Gastrocnemius medialis (tissue), 4 donors: Measurements from ENCODE around the gene PODN. TPM values are rescaled to one million over a fixed set of nuclear protein-coding genes. Genes with fewer than 3 reads are reported as not detected.

ENCODE experiments used
- ATAC-seq, 2 donors: fragments of 150-250 bp; one replicate each; pipeline ENCODE4 v1.9.1; 2016
- DNase-seq, 2 donors: peaks; one replicate each; pipeline ENCODE4 v3.0.0-alpha.2; 2019
- H3K27ac ChIP-seq, 4 donors: fragments of 200-600 bp; sonication (generic); 1 replicate in 1 of 4; 2 replicates in 3 of 4; pipeline ENCODE4 v1.5.1; 2016 to 2018; ENCODE audit warnings: mild to moderate bottlenecking in 2 of 4, moderate library complexity in 1 of 4
- H3K27me3 ChIP-seq, 3 donors: fragments of 200-600 bp; sonication (generic) in 2 of 3; 1 replicate in 1 of 3; 2 replicates in 2 of 3; pipeline versions ENCODE4 v1.5.1 to v1.6.0; 2016 to 2019; ENCODE audit warnings: mild to moderate bottlenecking in 1 of 3, moderate library complexity in 1 of 3
- H3K36me3 ChIP-seq, 2 donors: fragments of 200-600 bp; sonication (generic) in 1 of 2; one replicate each; pipeline ENCODE4 v1.5.1; 2017 to 2018
- H3K4me1 ChIP-seq, 2 donors: fragments of 200-600 bp; sonication (generic) in 1 of 2; one replicate each; pipeline ENCODE4 v1.5.1; 2016 to 2017; ENCODE audit warnings: mild to moderate bottlenecking in 2 of 2
- H3K4me3 ChIP-seq, 4 donors: fragments of 200-600 bp; sonication (generic) in 3 of 4; 1 replicate in 1 of 4; 2 replicates in 3 of 4; pipeline ENCODE4 v1.5.1; 2016 to 2019; ENCODE audit warnings: mild to moderate bottlenecking in 2 of 4
- H3K9me3 ChIP-seq, 3 donors: fragments of 200-600 bp; sonication (generic) in 2 of 3; 1 replicate in 1 of 3; 2 replicates in 2 of 3; pipeline ENCODE4 v1.5.1; 2016 to 2019
- POLR2A ChIP-seq, 2 donors: fragments of 450-650 bp; IDR thresholded peaks; one replicate each; pipeline ENCODE4 v1.6.1; 2017; ENCODE audit warnings: antibody characterized with exemption in 2 of 2, mild to moderate bottlenecking in 2 of 2, moderate library complexity in 2 of 2
- in situ Hi-C, 4 donors: fragments of 200-750 bp; cut with MboI; loops; one replicate each; pipeline versions ENCODE4 v1.15.0 to v1.8.0; 2017; ENCODE audit warnings: low sequenced_read_pairs in 4 of 4
- intact Hi-C: fragments of 100-400 bp; cut with DNase I; formaldehyde crosslinking; loops from one replicate; pipeline ENCODE4 v1.15.1; 2023; ENCODE audit warnings: low total_unique reads
- total RNA-seq, 4 donors: library from RNA; depleted of rRNA; stranded (reverse); fragments of >200 nt; gene quantifications; one replicate each; pipeline versions ENCODE4 v1.1.0 to v1.2.3, GENCODE V29; 2016
- TF ChIP-seq, protein P1 (sequence below), 5 experiments: fragments of 450-650 bp in 3 of 5; fragments of 200-600 bp in 2 of 5; sonication (generic) in 2 of 5; IDR thresholded peaks in 4 of 5; conservative IDR thresholded peaks in 1 of 5; 1 replicate in 4 of 5; 2 replicates in 1 of 5; pipeline ENCODE4 v1.5.1; 2016 to 2019; ENCODE audit warnings: antibody characterized with exemption in 5 of 5, mild to moderate bottlenecking in 3 of 5, moderate library complexity in 3 of 5

The PODN gene
- total RNA-seq, 4 donors from 2014 or later: 10.2 to 15.9 (median 13.0) TPM

DNA sequence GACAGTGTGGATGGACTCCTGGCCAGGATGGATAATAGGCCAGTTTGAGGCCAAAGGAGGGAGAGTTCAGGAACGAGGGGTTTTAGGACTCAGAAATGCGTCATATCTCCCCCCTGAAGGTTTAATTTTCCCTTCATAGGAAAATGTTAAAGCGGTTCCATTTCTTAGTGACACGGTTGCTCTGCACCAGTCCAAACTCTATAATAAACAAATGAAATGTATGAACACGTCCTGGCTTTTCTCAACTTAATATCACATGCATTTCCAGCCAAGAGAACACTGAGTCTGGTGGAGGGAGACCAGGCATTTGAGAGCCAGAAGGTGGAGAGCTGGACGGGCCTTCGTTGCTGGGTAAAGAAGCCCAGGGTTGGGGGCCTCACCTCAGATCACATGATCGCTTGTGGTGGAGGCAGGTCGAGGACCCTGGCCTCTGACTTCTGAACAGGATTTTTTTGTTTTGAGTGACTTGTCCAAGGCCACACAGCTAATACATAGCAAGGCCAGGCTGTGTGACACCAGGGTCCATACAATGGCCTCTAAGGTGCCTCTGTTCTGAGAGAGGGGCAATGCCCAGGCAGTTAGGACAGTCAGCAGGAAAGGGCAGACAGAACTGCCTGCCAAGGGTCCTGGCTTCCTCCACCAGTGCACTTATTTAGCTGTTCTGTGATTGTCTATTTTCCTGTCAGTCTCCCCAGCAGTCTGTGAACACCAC lies 69.0 kb downstream of the PODN start:
- no peaks in the 10 kb centered on the region for H3K27me3 ChIP-seq
- H3K4me1 ChIP-seq: no peaks in the 10 kb centered on the region
- H3K27ac ChIP-seq: no peak overlapping the region
- in situ Hi-C loops (no loop called here), intact Hi-C loops (no loop called here)
- TF ChIP-seq, protein P1, sequence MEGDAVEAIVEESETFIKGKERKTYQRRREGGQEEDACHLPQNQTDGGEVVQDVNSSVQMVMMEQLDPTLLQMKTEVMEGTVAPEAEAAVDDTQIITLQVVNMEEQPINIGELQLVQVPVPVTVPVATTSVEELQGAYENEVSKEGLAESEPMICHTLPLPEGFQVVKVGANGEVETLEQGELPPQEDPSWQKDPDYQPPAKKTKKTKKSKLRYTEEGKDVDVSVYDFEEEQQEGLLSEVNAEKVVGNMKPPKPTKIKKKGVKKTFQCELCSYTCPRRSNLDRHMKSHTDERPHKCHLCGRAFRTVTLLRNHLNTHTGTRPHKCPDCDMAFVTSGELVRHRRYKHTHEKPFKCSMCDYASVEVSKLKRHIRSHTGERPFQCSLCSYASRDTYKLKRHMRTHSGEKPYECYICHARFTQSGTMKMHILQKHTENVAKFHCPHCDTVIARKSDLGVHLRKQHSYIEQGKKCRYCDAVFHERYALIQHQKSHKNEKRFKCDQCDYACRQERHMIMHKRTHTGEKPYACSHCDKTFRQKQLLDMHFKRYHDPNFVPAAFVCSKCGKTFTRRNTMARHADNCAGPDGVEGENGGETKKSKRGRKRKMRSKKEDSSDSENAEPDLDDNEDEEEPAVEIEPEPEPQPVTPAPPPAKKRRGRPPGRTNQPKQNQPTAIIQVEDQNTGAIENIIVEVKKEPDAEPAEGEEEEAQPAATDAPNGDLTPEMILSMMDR (IDR thresholded peaks at IDR 0.05 in 4 of 5, conservative IDR thresholded peaks at IDR 0.05 in 1 of 5): no peak
- TF ChIP-seq POLR2A (IDR thresholded peaks at IDR 0.05): no peak
- DNase-seq (no peak), ATAC-seq (no peak)
- H3K9me3 ChIP-seq: no peaks in the 10 kb centered on the region
- no peaks in the 10 kb centered on the region for H3K36me3 ChIP-seq
- H3K4me3 ChIP-seq: no peak overlapping the region

DNA sequence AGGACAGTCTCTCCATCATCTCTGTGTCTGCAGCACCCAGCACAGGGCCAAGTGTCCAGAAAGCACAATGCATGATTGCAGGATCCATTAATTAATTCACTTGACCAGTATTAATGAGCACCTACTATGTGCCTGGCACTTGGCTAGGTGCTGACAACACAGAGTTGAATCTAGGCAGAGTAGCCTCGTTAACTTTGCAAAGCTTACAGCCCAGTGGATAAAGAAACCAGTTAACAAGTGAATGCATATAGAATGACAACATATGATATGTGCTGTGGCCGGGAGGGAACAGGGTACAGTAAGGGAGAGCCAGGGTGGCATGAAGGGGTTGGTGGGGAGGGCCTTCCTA lies 69.6 kb downstream of the PODN start:
- intact Hi-C loops: no loop called here
- Histone ChIP-seq H3K36me3 (no peaks in the 10 kb centered on the region), H3K4me1 (no peaks in the 10 kb centered on the region), H3K4me3 (no peak overlapping the region), H3K27ac (no peak overlapping the region), H3K9me3 (no peaks in the 10 kb centered on the region), H3K27me3 (no peaks in the 10 kb centered on the region)
- ATAC-seq: no peak
- no peak for TF ChIP-seq POLR2A (IDR thresholded peaks at IDR 0.05)
- TF ChIP-seq, protein P1 (IDR thresholded peaks at IDR 0.05 in 4 of 5, conservative IDR thresholded peaks at IDR 0.05 in 1 of 5): no peak
- DNase-seq: no peak
- in situ Hi-C loops: no loop called here

DNA sequence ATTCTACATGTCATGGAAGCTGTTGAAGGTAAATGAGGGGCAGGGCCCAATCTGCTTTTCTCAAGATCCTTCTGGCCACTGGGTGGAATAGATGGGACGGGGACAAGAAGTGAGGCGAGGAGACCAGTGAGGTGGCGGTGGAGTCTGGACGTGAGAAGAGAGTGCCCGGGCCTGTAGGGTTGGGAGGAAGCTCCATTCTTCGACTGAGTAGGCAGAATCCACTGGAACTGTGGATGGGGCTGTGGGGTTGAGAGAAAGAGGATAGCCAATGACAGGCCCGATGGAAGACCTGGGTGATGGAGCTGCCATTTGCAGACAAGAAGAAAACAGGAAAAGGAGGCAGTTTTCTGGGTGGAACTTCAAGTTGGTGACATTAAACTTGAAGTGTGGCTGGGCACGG lies 70.2 kb downstream of the PODN start:
- ATAC-seq: no peak
- in situ Hi-C loops (no loop called here), intact Hi-C loops (no loop called here)
- H3K4me3 ChIP-seq: no peak overlapping the region
- no peak for TF ChIP-seq POLR2A (IDR thresholded peaks at IDR 0.05)
- TF ChIP-seq, protein P1 (IDR thresholded peaks at IDR 0.05 in 4 of 5, conservative IDR thresholded peaks at IDR 0.05 in 1 of 5): no peak
- no peak overlapping the region for H3K27ac ChIP-seq
- H3K4me1 ChIP-seq: no peaks in the 10 kb centered on the region
- H3K27me3 ChIP-seq: no peaks in the 10 kb centered on the region
- H3K36me3 ChIP-seq: no peaks in the 10 kb centered on the region
- no peaks in the 10 kb centered on the region for H3K9me3 ChIP-seq
- DNase-seq: no peak

DNA sequence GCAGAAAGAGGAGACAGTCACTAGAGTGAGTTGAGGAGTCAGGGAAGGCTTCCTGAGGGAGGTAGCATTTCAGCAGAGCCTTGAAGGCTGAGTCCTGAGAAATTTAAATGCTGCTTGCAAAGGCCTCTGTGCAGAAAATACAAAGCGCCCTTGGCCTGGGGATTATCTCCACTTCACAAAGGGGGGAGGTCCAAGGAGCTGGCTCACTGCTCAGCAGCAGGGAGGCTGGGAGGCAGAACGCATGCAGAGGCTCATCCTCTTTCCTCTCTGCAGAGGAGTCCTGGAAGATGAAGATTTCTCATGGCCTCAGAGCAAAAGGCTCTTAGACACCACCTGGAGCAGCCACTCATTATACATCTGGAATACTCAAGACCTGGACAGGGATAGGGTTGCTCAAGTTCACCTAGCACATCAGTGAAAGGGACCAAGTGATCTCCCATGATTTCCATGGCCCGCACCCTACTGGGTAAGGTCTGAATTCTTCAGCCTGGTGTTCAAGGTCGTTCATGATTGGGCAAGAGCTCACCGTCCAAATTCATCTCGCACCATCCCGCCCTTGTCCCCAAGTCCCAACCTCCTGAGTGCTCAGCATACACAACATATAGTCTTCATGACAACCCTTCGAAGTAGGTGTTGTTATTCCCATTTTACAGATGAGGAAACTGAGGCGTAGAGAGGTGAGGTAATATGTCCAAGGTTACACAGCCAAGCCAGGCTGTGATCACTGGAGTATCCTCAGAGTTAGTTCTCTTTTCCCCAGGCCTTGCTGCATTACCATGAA lies 71.4 kb downstream of the PODN start:
- TF ChIP-seq, protein P1 (IDR thresholded peaks at IDR 0.05 in 4 of 5, conservative IDR thresholded peaks at IDR 0.05 in 1 of 5): no peak
- TF ChIP-seq POLR2A (IDR thresholded peaks at IDR 0.05): no peak
- intact Hi-C loops: no loop called here
- no peak overlapping the region for H3K27ac ChIP-seq
- H3K9me3 ChIP-seq: no peaks in the 10 kb centered on the region
- no peak for ATAC-seq
- no peaks in the 10 kb centered on the region for H3K36me3 ChIP-seq
- no peak for DNase-seq
- H3K4me3 ChIP-seq: no peak overlapping the region
- H3K4me1 ChIP-seq: no peaks in the 10 kb centered on the region
- in situ Hi-C loops: no loop called here
- H3K27me3 ChIP-seq: no peaks in the 10 kb centered on the region
